ENCODE data around the gene PTPN23. TPM values are rescaled to one million over a fixed set of nuclear protein-coding genes. Genes with fewer than 3 reads are reported as not detected.

The PTPN23 gene
- total and polyA plus RNA-seq, 10 of the 15 experiments (the other 5 are each of a cell fraction or from before 2014, with no cell fraction given), result 0.44 to 28.6 (median 4.4) TPM

DNA sequence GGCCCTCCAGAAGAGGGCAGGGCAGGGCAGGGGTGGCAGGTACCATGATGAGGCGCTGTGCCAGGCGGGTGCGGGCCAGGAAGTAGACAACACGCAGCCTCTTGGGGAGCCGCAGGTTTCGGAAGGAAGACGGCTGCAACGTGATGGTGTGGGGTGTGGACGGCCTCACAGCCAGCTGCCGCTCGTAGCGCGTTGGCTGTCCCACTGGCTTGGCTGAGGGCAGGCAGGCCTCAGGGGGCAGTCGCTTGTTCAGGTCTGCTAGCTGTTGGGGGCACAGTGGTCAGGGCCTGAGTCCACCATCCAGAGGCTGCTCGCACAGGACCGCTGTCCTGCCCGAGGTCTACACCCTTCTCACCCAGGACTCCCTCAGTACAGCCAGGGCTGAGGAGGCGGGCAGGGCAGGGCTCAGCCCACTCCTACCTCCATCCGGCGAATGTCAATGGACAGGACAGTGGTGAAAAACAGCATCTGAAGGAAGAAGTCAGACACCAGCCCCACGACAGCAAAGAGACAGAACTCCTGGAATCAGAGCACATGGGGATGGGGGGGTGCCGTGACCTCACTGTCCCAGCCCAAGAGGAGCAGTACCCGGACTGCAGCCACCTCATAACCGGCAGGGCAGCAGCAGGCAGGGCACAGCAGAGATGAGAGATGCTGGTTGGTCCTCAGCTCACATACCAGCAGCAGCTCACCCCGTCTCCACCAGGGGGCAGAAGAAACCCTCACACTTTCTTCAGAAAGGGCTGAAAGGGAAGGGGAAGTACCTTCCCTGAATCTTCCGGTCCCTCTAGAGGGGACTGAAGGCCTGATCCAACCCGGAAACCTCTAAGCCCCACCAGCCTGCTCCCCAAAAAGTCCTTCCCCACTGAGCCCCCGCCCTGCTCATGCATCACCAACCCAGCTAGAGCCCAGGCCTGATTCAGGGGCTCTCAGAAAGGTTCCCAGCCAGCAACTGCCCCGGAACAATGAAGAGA is 40.0 kb downstream of the PTPN23 start:
- ChIA-PET POLR2A (interaction anchor here (0.5 to 1.7 kb wide), 5 partner anchors 41 to 368 kb away, joined by 3 to 12 read pairs (median 4); partner anchors contain the start of genes ELP6 and SCAP), RAD21 (ENCODE audit: unreplicated experiment) (interaction anchor here (0.6 to 4.1 kb wide), 20 partner anchors 14 to 368 kb away, joined by 3 to 47 read pairs (median 4); partner anchors contain the start of genes ELP6, PTPN23 and SCAP), CTCF (interaction anchor here (0.6 to 5.6 kb wide), 35 partner anchors 8 to 725 kb away, joined by 3 to 118 read pairs (median 5); partner anchors contain the start of genes ELP6, PTPN23 and SCAP), SMC1A (ENCODE audit: uncharacterized antibody, unreplicated experiment) (interaction anchor here (0.6 to 3.4 kb wide), 18 partner anchors 13 to 511 kb away, joined by 3 to 46 read pairs (median 4); partner anchors contain the start of genes ELP6, PTPN23 and SCAP)
- FAIRE-seq, result peak; percentile 99
- Histone ChIP-seq H3K36me3 (ENCODE audit: control insufficient read depth in 2 of 2, insufficient read depth in 2 of 2, low read length in 1 of 2) (peaks cover 10 to 39% of the 10 kb centered on the region in 2 experiments), H3K27me3 (replicated peaks in 1 of 2; ENCODE audit: control insufficient read depth in 2 of 2, insufficient read depth in 2 of 2, low read length in 1 of 2) (no peaks in the 10 kb centered on the region), H3K4me3 (no peak overlapping the region), H3K27ac (ENCODE audit: control insufficient read depth, insufficient read depth) (peak overlapping the region; percentile 81), H3K9ac (ENCODE audit: control insufficient read depth, insufficient read depth, low read length) (peak overlapping the region; percentile 54), H4K20me1 (ENCODE audit: control insufficient read depth, insufficient read depth) (no peaks in the 10 kb centered on the region), H2AFZ (ENCODE audit: control insufficient read depth, low read depth, low read length) (peak overlapping the region; percentile 77), H3K4me2 (ENCODE audit: control insufficient read depth, insufficient read depth) (peak overlapping the region; percentile 53; the same call in 1 of the 2 replicates), H3K9me3 (replicated peaks; ENCODE audit: control insufficient read depth, insufficient read depth, low read length) (no peaks in the 10 kb centered on the region), H3K79me2 (ENCODE audit: control insufficient read depth, insufficient read depth, low read length) (no peaks in the 10 kb centered on the region; the same call in 1 of the 2 replicates), H3K4me1 (ENCODE audit: control insufficient read depth, insufficient read depth, low read length) (peaks cover 3% of the 10 kb centered on the region; the same call in 1 of the 2 replicates)
- BruUV-seq (replicated peaks), result no TSS peak
- 68% methylated on average over 28 of the region's 29 CpGs for WGBS (ENCODE audit: insufficient coverage, insufficient replicate concordance, low lambda C conversion rate, missing lambda C conversion rate)
- peak; percentile 97 for ATAC-seq
- intact Hi-C loops (cut with micrococcal nuclease; ENCODE audit: unreplicated experiment) (loop anchor here (1.0 to 5.0 kb wide), 3 partner anchors 56 to 367 kb away; partner anchors contain the start of gene ELP6), in situ Hi-C loops (cut with MboI) (loop anchor here (5.0 kb wide), 3 partner anchors 57 to 367 kb away; partner anchors contain the start of genes ELP6 and SCAP)
- DNase-seq (ENCODE audit: low read depth, low spot score), result peak; percentile 65
- no peak for TF ChIP-seq CEBPB (IDR thresholded peaks at IDR 0.05; ENCODE audit: borderline replicate concordance in 1 of 2, low read depth in 2 of 2, low read length in 2 of 2)
- no peak for TF ChIP-seq SUZ12 (IDR thresholded peaks at IDR 0.05; ENCODE audit: unreplicated experiment)
- no peak for TF ChIP-seq EZH2 (IDR thresholded peaks at IDR 0.05; ENCODE audit: borderline replicate concordance, control insufficient read depth, low read depth, low read length)
- TF ChIP-seq CBX3 (IDR thresholded peaks at IDR 0.05; ENCODE audit: borderline replicate concordance, low read depth), result no peak
- no peak for TF ChIP-seq ZNF622 (IDR thresholded peaks at IDR 0.05)
- no peak for TF ChIP-seq CBX5 (IDR thresholded peaks at IDR 0.05; ENCODE audit: low read depth)
- TF ChIP-seq, protein P1, sequence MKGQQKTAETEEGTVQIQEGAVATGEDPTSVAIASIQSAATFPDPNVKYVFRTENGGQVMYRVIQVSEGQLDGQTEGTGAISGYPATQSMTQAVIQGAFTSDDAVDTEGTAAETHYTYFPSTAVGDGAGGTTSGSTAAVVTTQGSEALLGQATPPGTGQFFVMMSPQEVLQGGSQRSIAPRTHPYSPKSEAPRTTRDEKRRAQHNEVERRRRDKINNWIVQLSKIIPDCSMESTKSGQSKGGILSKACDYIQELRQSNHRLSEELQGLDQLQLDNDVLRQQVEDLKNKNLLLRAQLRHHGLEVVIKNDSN (IDR thresholded peaks at IDR 0.05; ENCODE audit: borderline replicate concordance, extremely low read length, insufficient read depth, low read depth, low read length), result no peak
- TF ChIP-seq NFYB (IDR thresholded peaks at IDR 0.05; ENCODE audit: insufficient read depth, low read depth, low read length), result no peak
- TF ChIP-seq MYC (IDR thresholded peaks at IDR 0.05; ENCODE audit: insufficient read depth, insufficient read length, insufficient replicate concordance, low read length, severe bottlenecking), result no peak
- no peak for TF ChIP-seq KLF5 (IDR thresholded peaks at IDR 0.05; ENCODE audit: partially characterized antibody)
- TF ChIP-seq SIX5 (IDR thresholded peaks at IDR 0.05; ENCODE audit: low read depth, low read length, severe bottlenecking), result no peak
- TF ChIP-seq, protein P2, sequence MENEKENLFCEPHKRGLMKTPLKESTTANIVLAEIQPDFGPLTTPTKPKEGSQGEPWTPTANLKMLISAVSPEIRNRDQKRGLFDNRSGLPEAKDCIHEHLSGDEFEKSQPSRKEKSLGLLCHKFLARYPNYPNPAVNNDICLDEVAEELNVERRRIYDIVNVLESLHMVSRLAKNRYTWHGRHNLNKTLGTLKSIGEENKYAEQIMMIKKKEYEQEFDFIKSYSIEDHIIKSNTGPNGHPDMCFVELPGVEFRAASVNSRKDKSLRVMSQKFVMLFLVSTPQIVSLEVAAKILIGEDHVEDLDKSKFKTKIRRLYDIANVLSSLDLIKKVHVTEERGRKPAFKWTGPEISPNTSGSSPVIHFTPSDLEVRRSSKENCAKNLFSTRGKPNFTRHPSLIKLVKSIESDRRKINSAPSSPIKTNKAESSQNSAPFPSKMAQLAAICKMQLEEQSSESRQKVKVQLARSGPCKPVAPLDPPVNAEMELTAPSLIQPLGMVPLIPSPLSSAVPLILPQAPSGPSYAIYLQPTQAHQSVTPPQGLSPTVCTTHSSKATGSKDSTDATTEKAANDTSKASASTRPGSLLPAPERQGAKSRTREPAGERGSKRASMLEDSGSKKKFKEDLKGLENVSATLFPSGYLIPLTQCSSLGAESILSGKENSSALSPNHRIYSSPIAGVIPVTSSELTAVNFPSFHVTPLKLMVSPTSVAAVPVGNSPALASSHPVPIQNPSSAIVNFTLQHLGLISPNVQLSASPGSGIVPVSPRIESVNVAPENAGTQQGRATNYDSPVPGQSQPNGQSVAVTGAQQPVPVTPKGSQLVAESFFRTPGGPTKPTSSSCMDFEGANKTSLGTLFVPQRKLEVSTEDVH (IDR thresholded peaks at IDR 0.05; ENCODE audit: low read depth, partially characterized antibody), result no peak
- no peak for TF ChIP-seq ETV6 (conservative IDR thresholded peaks at IDR 0.05 in 1 of 2, IDR thresholded peaks at IDR 0.05 in 1 of 2; ENCODE audit: borderline replicate concordance in 1 of 2, low read depth in 1 of 2)
- TF ChIP-seq IKZF2 (IDR thresholded peaks at IDR 0.05), result no peak
- peak; percentile 23; the same call in 1 of the 2 replicates for TF ChIP-seq SMARCA5 (IDR thresholded peaks at IDR 0.05)
- peak; percentile 31; the same call in 1 of the 2 replicates for TF ChIP-seq RB1 (IDR thresholded peaks at IDR 0.05; ENCODE audit: borderline replicate concordance)
- no peak for TF ChIP-seq DPF2 (IDR thresholded peaks at IDR 0.05)
